Urinary bladder (tissue), 4 donors: ENCODE results near the gene HINT3. TPM values are rescaled to one million over a fixed set of nuclear protein-coding genes. Genes with fewer than 3 reads are reported as not detected.

Experiments
- DNase-seq: peaks from one replicate; pipeline ENCODE4 v3.0.0-alpha.2; 2015; ENCODE audit errors: extremely low spot score
- H3K27ac ChIP-seq: one replicate; pipeline ENCODE4 v1.5.1; 2013; ENCODE audit warnings: low read depth, mild to moderate bottlenecking, moderate library complexity
- H3K36me3 ChIP-seq: one replicate; pipeline ENCODE4 v1.6.1; 2013; ENCODE audit warnings: mild to moderate bottlenecking, moderate library complexity; ENCODE audit not compliant: insufficient read depth
- H3K4me1 ChIP-seq: one replicate; pipeline ENCODE4 v1.6.1; 2013; ENCODE audit warnings: mild to moderate bottlenecking, moderate library complexity; ENCODE audit not compliant: insufficient read depth
- H3K4me3 ChIP-seq: one replicate; pipeline ENCODE4 v1.5.1; 2013; ENCODE audit warnings: low read depth, low read length
- WGBS: extraction: QIAGEN DNeasy Blood & Tissue Kit; methylation state at CpG from one replicate; pipeline ENCODE4 v1.1.7; 2013; 5-methylcytosine and 5-hydroxymethylcytosine counted together
- polyA plus RNA-seq: library from polyadenylated mRNA; stranded (reverse); fragments of 200-250 nt; gene quantifications from one replicate; pipeline ENCODE4 v1.2.3, GENCODE V29; 2013
- total RNA-seq: library from RNA; depleted of rRNA; stranded (reverse); fragments of >200 nt; gene quantifications from one replicate; pipeline ENCODE4 v1.2.3, GENCODE V29; 2014
- donor health status: healthy with polysubstance abuse.
- donor health status: healthy.

Gene HINT3
- total and polyA plus RNA-seq, 2 donors = 25.5 to 44.8 TPM

- Histone ChIP-seq H3K27ac (peak within 1 kb of the TSS; percentile 54), H3K4me3 (peak within 1 kb of the TSS; percentile 73), H3K36me3 (peaks cover 2% of the 10 kb centered on the region), H3K4me1 (no peaks in the 10 kb centered on the region)
- peak; percentile 78 for DNase-seq
- WGBS = under 1% methylated on average over 52 of the region's 52 CpGs
These were observed 29.9 kb downstream of the HINT3 start, which contains the start of gene TRMT11 for GRCh38 chr6:125986301-125987025. Gene TRMT11 (plus strand): TSS chr6:125986540. CDS start chr6:125986551, 11 bp downstream.

DNA sequence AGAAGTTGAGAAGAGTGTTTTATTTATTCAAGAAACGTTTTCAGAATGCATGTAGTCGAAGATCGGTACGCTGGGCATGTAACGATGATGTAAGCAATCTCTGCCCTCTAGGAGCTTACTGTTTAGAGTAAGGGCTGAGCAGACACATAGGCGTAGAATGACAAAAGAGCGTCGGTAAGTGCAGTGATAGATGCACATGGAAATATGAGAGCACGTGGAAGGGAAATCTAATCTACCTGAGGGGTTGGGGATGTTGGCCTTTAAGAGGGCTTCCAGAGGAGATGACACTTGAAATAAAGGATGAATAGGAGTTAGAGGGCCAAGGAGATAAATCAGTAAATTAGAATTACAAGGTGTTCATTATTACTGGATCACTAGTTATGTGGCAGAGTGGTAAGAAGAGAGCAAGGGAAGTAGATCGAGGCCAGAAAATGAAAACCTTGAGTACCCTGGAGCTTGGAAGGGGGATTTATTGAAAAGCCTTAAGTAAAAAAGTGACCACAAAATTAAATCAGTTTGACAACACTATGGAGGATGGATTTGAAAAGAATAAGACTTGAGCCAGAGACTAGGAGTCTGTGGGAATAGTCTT, 30.6 kb downstream of the HINT3 start:
- Histone ChIP-seq H3K36me3 (no peaks in the 10 kb centered on the region), H3K27ac (peak overlapping the region; percentile 54), H3K4me1 (no peaks in the 10 kb centered on the region), H3K4me3 (peak overlapping the region; percentile 73)
- WGBS = 14% methylated on average over 10 of the region's 10 CpGs
- no peak for DNase-seq

- no peaks in the 10 kb centered on the region for H3K36me3 ChIP-seq
- no peak overlapping the region for H3K4me3 ChIP-seq
- no peaks in the 10 kb centered on the region for H3K4me1 ChIP-seq
- DNase-seq = no peak
- H3K27ac ChIP-seq = no peak overlapping the region
These were observed 31.7 kb downstream of the HINT3 start for GRCh38 chr6:125988280-125988679.

DNA sequence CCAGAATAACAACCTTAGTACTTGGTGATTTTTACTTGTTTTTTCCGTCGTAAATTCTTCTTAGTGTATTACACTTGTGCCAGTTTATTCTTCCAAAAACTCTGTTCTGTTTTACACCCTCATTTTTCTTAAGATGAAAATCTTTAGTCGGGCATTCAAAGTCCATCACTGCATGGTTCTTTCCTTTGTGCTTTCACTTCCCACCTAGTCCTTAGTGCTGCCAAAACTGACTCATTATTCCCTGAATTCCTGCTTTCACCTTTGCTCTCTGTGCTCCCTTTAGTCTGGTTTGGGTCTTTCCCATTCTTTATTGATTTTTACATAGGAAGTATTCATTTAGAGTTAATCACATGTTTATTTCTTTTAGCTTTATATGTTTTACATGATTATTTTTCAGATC, 33.1 kb downstream of the HINT3 start:
- no peak for DNase-seq
- no peak overlapping the region for H3K4me3 ChIP-seq
- no peaks in the 10 kb centered on the region for H3K4me1 ChIP-seq
- no peaks in the 10 kb centered on the region for H3K36me3 ChIP-seq
- WGBS = 77% methylated on average over 3 of the region's 3 CpGs
- no peak overlapping the region for H3K27ac ChIP-seq

- H3K4me3 ChIP-seq = no peak overlapping the region
- H3K27ac ChIP-seq = no peak overlapping the region
- DNase-seq = no peak
- WGBS = 73% methylated on average over 1 of the region's 1 CpG
- H3K4me1 ChIP-seq = no peaks in the 10 kb centered on the region
- no peaks in the 10 kb centered on the region for H3K36me3 ChIP-seq
These were observed 35.1 kb downstream of the HINT3 start for GRCh38 chr6:125991653-125992052.

DNA sequence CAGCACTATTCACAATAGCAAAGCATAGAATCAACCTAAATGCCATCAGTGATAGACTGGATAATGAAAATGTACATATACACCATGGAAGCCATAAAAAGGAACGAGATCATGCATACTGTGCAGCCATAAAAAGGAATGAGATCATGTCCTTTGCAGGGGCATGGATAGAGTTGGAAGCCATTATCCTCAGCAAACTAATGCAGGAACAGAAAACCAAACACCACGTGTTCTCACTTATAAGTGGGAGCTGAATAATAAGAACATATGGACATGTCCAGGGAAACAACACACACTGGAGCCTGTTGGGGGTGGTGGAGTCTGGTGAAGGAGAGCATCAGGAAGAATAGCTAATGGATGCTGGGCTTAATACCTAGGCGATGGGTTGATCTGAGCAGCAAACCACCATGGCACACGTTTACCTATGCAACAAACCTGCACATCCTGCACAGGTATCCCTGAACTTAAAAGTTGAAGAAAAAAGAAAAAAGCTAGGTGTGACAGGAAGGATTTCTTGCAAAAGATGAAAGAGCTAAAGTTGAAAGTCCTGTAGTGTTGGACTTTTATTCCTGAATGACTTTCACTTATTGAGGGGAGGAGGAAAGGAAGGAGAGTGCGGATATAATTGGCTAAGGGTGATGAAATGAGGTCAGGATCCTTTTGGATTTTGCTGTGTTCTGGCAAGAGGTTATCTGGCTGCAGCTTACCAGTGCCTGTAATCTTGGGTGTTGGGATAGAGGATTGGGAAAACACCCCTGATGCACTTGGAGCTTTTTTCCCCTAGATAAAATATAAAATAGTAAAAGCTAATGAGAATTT, 38.3 kb downstream of the HINT3 start:
- 72% methylated on average over 5 of the region's 5 CpGs for WGBS
- no peaks in the 10 kb centered on the region for H3K36me3 ChIP-seq
- H3K4me3 ChIP-seq = no peak overlapping the region
- no peaks in the 10 kb centered on the region for H3K4me1 ChIP-seq
- no peak for DNase-seq
- no peak overlapping the region for H3K27ac ChIP-seq

DNA sequence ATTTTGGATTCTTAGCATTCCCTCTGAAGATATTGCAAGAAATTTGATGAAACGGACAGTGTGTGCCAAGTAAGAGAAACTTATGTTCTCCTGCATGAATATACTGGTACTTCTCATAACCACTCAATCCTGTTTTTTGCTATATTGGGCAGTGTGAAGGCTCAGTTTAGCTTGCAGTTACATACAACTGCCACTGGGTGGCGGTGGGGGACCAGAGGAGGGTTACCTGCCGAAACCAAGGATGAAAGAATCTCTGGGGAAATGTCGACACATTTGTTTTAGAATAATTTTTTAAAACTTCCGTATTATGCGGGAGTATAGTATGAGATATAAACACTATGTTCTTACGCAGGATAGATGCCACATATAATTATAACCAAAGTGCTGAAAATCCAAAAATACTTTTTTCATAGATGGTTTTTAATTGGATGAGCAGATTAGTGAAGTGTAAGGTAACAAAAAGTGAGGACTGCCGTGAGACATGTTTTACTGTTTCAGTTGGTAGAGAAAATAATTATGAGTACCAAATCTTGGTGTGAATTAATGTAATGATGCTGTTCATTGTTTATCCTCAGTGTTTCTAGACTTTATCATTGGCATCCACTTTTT, 39.5 kb downstream of the HINT3 start:
- no peak overlapping the region for H3K4me3 ChIP-seq
- H3K36me3 ChIP-seq = no peaks in the 10 kb centered on the region
- H3K27ac ChIP-seq = no peak overlapping the region
- H3K4me1 ChIP-seq = no peaks in the 10 kb centered on the region
- DNase-seq = peak; percentile 41
- 10% methylated on average over 8 of the region's 8 CpGs for WGBS

GRCh38 chr6:126002755-126003679, 46.4 kb downstream of the HINT3 start:
- H3K36me3 ChIP-seq = no peaks in the 10 kb centered on the region
- no peak overlapping the region for H3K27ac ChIP-seq
- no peaks in the 10 kb centered on the region for H3K4me1 ChIP-seq
- no peak for DNase-seq
- no peak overlapping the region for H3K4me3 ChIP-seq
- WGBS = 94% methylated on average over 8 of the region's 8 CpGs

GRCh38 chr6:126007800-126008199, 51.2 kb downstream of the HINT3 start:
- Histone ChIP-seq H3K4me1 (no peaks in the 10 kb centered on the region), H3K4me3 (no peak overlapping the region), H3K27ac (no peak overlapping the region), H3K36me3 (peaks cover 3% of the 10 kb centered on the region)
- DNase-seq = no peak

DNA sequence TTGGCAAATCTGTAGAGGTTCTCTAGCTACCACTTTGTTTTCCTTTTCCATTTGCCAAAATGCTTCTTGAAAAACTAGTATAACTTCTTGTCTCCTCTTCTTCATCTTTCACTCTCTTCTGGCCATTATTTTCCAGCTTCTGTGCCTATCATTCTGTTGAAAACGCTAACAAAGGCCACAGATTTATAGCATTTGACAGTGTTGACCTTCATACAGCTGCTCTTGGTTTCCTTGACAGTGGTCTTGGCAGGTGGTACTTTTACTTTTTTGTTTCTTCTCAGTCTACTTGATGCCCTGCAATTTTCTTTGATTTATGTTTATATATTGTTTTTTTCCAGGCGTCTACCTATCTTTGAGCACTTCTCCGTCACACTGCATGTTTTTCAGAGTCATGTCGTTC, 53.5 kb downstream of the HINT3 start:
- no peak overlapping the region for H3K4me3 ChIP-seq
- DNase-seq = no peak
- H3K27ac ChIP-seq = no peak overlapping the region
- WGBS = 83% methylated on average over 4 of the region's 4 CpGs
- peaks cover 4% of the 10 kb centered on the region for H3K36me3 ChIP-seq
- no peaks in the 10 kb centered on the region for H3K4me1 ChIP-seq

GRCh38 chr6:126015863-126016262, 59.3 kb downstream of the HINT3 start:
- peaks cover 6% of the 10 kb centered on the region for H3K36me3 ChIP-seq
- H3K27ac ChIP-seq = no peak overlapping the region
- DNase-seq = no peak
- whole genome bisulfite sequencing = 80% methylated on average over 1 of the region's 1 CpG
- H3K4me1 ChIP-seq = no peaks in the 10 kb centered on the region
- H3K4me3 ChIP-seq = no peak overlapping the region

DNA sequence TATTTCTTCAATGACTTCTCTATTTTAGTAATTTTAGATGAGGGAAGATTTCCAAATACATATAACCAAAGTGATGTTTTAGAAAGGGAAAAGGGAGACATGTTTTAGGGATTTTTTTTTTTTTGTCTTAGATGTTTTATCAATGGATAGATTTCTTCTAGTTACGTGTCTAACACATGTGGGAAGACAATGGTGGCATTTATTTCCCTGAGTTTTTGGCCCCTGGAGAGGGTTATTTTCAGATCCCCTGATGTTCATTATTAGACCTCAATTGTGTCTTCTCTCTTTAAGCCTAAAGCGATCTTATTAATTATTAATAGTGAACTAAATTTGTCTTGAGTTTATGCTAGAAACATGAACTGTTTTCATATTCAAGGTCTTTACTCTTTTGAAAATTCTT, 60.0 kb downstream of the HINT3 start:
- no peak overlapping the region for H3K4me3 ChIP-seq
- DNase-seq = no peak
- H3K27ac ChIP-seq = no peak overlapping the region
- no peaks in the 10 kb centered on the region for H3K4me1 ChIP-seq
- H3K36me3 ChIP-seq = peaks cover 9% of the 10 kb centered on the region
- 91% methylated on average over 2 of the region's 2 CpGs for WGBS

DNA sequence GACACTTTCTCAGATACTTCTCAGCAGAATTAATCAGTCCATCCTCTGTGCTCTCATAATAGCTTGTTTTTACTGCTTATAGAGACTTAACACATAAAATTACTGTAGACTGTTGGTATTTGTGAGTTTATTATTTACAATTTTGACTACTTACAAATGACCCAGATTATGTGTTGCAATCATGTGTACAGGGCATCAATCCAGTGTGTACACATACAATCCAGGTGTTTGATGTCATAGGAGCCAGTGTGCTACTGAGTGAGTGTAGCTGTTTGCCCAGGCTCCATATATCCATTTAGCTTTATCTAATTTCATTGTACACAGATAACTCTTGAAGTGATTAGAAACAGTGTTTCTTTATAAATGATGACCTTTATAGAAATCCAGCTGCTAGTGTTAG, 61.1 kb downstream of the HINT3 start:
- no peaks in the 10 kb centered on the region for H3K4me1 ChIP-seq
- peaks cover 7% of the 10 kb centered on the region for H3K36me3 ChIP-seq
- no peak for DNase-seq
- no peak overlapping the region for H3K27ac ChIP-seq
- H3K4me3 ChIP-seq = no peak overlapping the region
